Neural progenitor cell (in vitro differentiated cells): ENCODE measurements around the gene CACNG5.

ENCODE experiments used
- EZH2 ChIP-seq: fragments of 200-600 bp; sonication (generic); IDR thresholded peaks from 2 replicates; pipeline ENCODE4 v1.6.1; 2017; ENCODE audit warnings: antibody characterized with exemption, mild to moderate bottlenecking, moderate library complexity
- EZH2phosphoT487 ChIP-seq: fragments of 200-600 bp; sonication (generic); IDR thresholded peaks from 2 replicates; pipeline ENCODE4 v1.6.1; 2017; ENCODE audit warnings: antibody characterized with exemption
- TF ChIP-seq, protein P1 (sequence below): fragments of 200-600 bp; sonication (generic); IDR thresholded peaks from 2 replicates; pipeline ENCODE4 v1.5.1; 2017; ENCODE audit warnings: antibody characterized with exemption, mild to moderate bottlenecking

DNA sequence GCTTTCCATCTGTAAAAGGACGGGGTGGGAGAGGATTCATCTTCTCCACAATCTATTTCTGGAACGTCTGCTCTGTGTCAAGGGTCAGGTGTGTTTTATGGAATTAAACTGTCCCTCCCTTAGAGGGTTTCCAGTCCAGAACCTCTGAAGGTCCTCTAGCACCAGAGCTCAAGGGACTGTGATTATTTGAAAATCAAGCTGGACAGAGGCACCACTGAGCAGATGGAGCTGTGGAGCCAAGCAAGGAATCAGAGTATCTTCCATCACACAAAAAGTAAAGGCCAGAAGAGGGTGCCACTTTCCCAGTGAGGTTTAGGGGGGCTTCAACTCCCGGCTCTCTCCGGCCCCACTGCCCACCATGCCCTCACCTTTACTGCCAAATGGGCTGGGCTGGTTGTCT, 6.8 kb downstream of the CACNG5 start:
- TF ChIP-seq EZH2phosphoT487, result no peak
- TF ChIP-seq EZH2, result no peak
- TF ChIP-seq, protein P1, sequence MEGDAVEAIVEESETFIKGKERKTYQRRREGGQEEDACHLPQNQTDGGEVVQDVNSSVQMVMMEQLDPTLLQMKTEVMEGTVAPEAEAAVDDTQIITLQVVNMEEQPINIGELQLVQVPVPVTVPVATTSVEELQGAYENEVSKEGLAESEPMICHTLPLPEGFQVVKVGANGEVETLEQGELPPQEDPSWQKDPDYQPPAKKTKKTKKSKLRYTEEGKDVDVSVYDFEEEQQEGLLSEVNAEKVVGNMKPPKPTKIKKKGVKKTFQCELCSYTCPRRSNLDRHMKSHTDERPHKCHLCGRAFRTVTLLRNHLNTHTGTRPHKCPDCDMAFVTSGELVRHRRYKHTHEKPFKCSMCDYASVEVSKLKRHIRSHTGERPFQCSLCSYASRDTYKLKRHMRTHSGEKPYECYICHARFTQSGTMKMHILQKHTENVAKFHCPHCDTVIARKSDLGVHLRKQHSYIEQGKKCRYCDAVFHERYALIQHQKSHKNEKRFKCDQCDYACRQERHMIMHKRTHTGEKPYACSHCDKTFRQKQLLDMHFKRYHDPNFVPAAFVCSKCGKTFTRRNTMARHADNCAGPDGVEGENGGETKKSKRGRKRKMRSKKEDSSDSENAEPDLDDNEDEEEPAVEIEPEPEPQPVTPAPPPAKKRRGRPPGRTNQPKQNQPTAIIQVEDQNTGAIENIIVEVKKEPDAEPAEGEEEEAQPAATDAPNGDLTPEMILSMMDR, result no peak
